Testis (tissue), 2 donors: ENCODE measurements around the gene CEP76.

Experiments
- POLR2A ChIP-seq: fragments of 450-650 bp; IDR thresholded peaks from one replicate; pipeline ENCODE4 v1.6.1; 2017; ENCODE audit warnings: antibody characterized with exemption, mild to moderate bottlenecking, moderate library complexity
- TF ChIP-seq, protein P1 (sequence below), 3 experiments: fragments of 450-650 bp in 2 of 3; fragments of 200-600 bp in 1 of 3; sonication (generic) in 1 of 3; IDR thresholded peaks; one replicate each; pipeline ENCODE4 v1.5.1; 2016 to 2019; ENCODE audit warnings: antibody characterized with exemption in 3 of 3, mild to moderate bottlenecking in 2 of 3, moderate library complexity in 1 of 3

DNA sequence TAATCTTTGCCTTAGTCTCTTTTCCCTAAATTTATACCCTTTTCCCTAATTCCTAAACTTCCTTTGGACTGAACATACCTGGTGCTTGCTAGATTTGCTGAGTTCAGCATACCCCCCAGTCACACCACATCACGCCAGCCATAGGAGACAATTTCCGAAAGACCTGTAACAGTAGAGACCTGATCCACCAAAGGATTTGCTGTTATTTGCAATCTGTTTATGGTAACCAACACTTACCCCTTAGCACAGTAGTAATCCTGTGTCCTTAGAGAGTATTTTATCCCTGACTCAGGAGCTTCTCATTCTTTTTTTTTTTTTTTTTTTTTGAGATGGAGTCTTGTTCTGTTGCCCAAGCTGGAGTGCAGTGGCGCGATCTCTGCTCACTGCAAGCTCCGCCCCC lies 8.9 kb upstream of the CEP76 start:
- TF ChIP-seq, protein P1, sequence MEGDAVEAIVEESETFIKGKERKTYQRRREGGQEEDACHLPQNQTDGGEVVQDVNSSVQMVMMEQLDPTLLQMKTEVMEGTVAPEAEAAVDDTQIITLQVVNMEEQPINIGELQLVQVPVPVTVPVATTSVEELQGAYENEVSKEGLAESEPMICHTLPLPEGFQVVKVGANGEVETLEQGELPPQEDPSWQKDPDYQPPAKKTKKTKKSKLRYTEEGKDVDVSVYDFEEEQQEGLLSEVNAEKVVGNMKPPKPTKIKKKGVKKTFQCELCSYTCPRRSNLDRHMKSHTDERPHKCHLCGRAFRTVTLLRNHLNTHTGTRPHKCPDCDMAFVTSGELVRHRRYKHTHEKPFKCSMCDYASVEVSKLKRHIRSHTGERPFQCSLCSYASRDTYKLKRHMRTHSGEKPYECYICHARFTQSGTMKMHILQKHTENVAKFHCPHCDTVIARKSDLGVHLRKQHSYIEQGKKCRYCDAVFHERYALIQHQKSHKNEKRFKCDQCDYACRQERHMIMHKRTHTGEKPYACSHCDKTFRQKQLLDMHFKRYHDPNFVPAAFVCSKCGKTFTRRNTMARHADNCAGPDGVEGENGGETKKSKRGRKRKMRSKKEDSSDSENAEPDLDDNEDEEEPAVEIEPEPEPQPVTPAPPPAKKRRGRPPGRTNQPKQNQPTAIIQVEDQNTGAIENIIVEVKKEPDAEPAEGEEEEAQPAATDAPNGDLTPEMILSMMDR (IDR thresholded peaks at IDR 0.05), result no peak
- no peak for TF ChIP-seq POLR2A
